SJCRH30 (cell line): ENCODE data around the gene FAM193A. TPM values are rescaled to one million over a fixed set of nuclear protein-coding genes. Genes with fewer than 3 reads are reported as not detected.
"Not testable (repeated sequence)": the region's sequence is repeated elsewhere in the genome, so short reads cannot be mapped to it uniquely, and the experiment has no call there.

ENCODE experiments used
- DNase-seq, 2 experiments: peaks; one replicate each; pipeline ENCODE4 v3.0.0-alpha.2; 2015 to 2020
- H3K27ac ChIP-seq: fragments of 250-450 bp; sonication (Bioruptor Pico); 2 replicates; pipeline ENCODE4 v1.5.1; 2020; ENCODE audit warnings: mild to moderate bottlenecking, moderate library complexity
- H3K27me3 ChIP-seq: fragments of 250-450 bp; sonication (Bioruptor Pico); 2 replicates; pipeline ENCODE4 v1.5.1; 2020; ENCODE audit warnings: mild to moderate bottlenecking, moderate library complexity
- H3K36me3 ChIP-seq: fragments of 250-450 bp; sonication (Bioruptor Pico); 2 replicates; pipeline ENCODE4 v1.5.1; 2020; ENCODE audit warnings: mild to moderate bottlenecking, moderate library complexity
- H3K4me1 ChIP-seq: fragments of 250-450 bp; sonication (Bioruptor Pico); 2 replicates; pipeline ENCODE4 v1.5.1; 2020; ENCODE audit warnings: mild to moderate bottlenecking, moderate library complexity
- H3K4me3 ChIP-seq: fragments of 250-450 bp; sonication (Bioruptor Pico); 2 replicates; pipeline ENCODE4 v1.5.1; 2020; ENCODE audit warnings: mild to moderate bottlenecking, moderate library complexity
- H3K9me3 ChIP-seq: fragments of 250-450 bp; sonication (Bioruptor Pico); replicated peaks from 2 replicates; pipeline ENCODE4 v1.5.1; 2020; ENCODE audit warnings: mild to moderate bottlenecking, moderate library complexity
- total RNA-seq: library from RNA; depleted of rRNA; stranded (reverse); fragments of >200 nt; shearing (Covaris generic); gene quantifications from 2 replicates; pipeline ENCODE4 v1.2.3, GENCODE V29; 2014

The FAM193A gene
- total RNA-seq, 1 experiment from 2014 or later = 20.4 TPM

GRCh38 chr4:2507855-2508254, 28.6 kb upstream of the FAM193A start:
- Histone ChIP-seq H3K27me3 (no peaks in the 10 kb centered on the region), H3K4me1 (no peaks in the 10 kb centered on the region), H3K4me3 (no peak overlapping the region), H3K36me3 (peaks cover 62% of the 10 kb centered on the region), H3K9me3 (no peaks in the 10 kb centered on the region), H3K27ac (no peak overlapping the region)
- DNase-seq = no peak

GRCh38 chr4:2510351-2511259, 25.8 kb upstream of the FAM193A start:
- Histone ChIP-seq H3K9me3 (no peaks in the 10 kb centered on the region), H3K36me3 (peaks cover 69% of the 10 kb centered on the region), H3K4me3 (no peak overlapping the region), H3K27ac (no peak overlapping the region), H3K27me3 (no peaks in the 10 kb centered on the region), H3K4me1 (no peaks in the 10 kb centered on the region)
- DNase-seq = no peak

- no peaks in the 10 kb centered on the region for H3K4me1 ChIP-seq
- no peak overlapping the region for H3K27ac ChIP-seq
- H3K36me3 ChIP-seq = peaks cover 62% of the 10 kb centered on the region
- no peak overlapping the region for H3K4me3 ChIP-seq
- DNase-seq = no peak
- H3K9me3 ChIP-seq = no peaks in the 10 kb centered on the region
- H3K27me3 ChIP-seq = no peaks in the 10 kb centered on the region
Measured at GRCh38 chr4:2511645-2512131, 24.8 kb upstream of the FAM193A start.

GRCh38 chr4:2512396-2513135, 23.9 kb upstream of the FAM193A start:
- H3K4me3 ChIP-seq = no peak overlapping the region
- H3K27me3 ChIP-seq = no peaks in the 10 kb centered on the region
- no peak for DNase-seq
- H3K27ac ChIP-seq = no peak overlapping the region
- peaks cover 61% of the 10 kb centered on the region for H3K36me3 ChIP-seq
- no peaks in the 10 kb centered on the region for H3K4me1 ChIP-seq
- H3K9me3 ChIP-seq = no peaks in the 10 kb centered on the region

GRCh38 chr4:2514193-2514592, 22.3 kb upstream of the FAM193A start:
- H3K27ac ChIP-seq, H3K4me1 ChIP-seq, H3K4me3 ChIP-seq, H3K9me3 ChIP-seq, DNase-seq, H3K27me3 ChIP-seq: not testable (repeated sequence)
- peaks cover 47% of the 10 kb centered on the region for H3K36me3 ChIP-seq

GRCh38 chr4:2514944-2515343, 21.5 kb upstream of the FAM193A start:
- not testable (repeated sequence) for H3K4me3 ChIP-seq, H3K27ac ChIP-seq, H3K4me1 ChIP-seq, DNase-seq, H3K27me3 ChIP-seq, H3K9me3 ChIP-seq
- H3K36me3 ChIP-seq = peaks cover 41% of the 10 kb centered on the region

GRCh38 chr4:2515830-2516550, 20.5 kb upstream of the FAM193A start:
- DNase-seq = no peak
- Histone ChIP-seq H3K27me3 (no peaks in the 10 kb centered on the region), H3K27ac (no peak overlapping the region), H3K9me3 (no peaks in the 10 kb centered on the region), H3K4me1 (no peaks in the 10 kb centered on the region), H3K4me3 (no peak overlapping the region), H3K36me3 (peaks cover 31% of the 10 kb centered on the region)

- no peaks in the 10 kb centered on the region for H3K27me3 ChIP-seq
Measured at GRCh38 chr4:2516635-2517034, 19.8 kb upstream of the FAM193A start.

GRCh38 chr4:2526559-2526958, 9.9 kb upstream of the FAM193A start:
- H3K9me3 ChIP-seq = no peaks in the 10 kb centered on the region
- no peak overlapping the region for H3K4me3 ChIP-seq
- no peak overlapping the region for H3K27ac ChIP-seq
- no peaks in the 10 kb centered on the region for H3K27me3 ChIP-seq
- no peak for DNase-seq
- H3K36me3 ChIP-seq = no peaks in the 10 kb centered on the region
- H3K4me1 ChIP-seq = no peaks in the 10 kb centered on the region

More at GRCh38 chr4:2516635-2517034, 19.8 kb upstream of the FAM193A start:
- Histone ChIP-seq H3K36me3 (peaks cover 30% of the 10 kb centered on the region), H3K4me1 (no peaks in the 10 kb centered on the region), H3K4me3 (no peak overlapping the region), H3K27ac (no peak overlapping the region), H3K9me3 (no peaks in the 10 kb centered on the region)
- no peak for DNase-seq

GRCh38 chr4:2534904-2535375, 1.5 kb upstream of the FAM193A start:
- Histone ChIP-seq H3K9me3 (no peaks in the 10 kb centered on the region), H3K27ac (peak overlapping the region; percentile 78), H3K36me3 (peaks cover 2% of the 10 kb centered on the region; the same call in 1 of the 2 replicates), H3K4me1 (peaks cover 3% of the 10 kb centered on the region), H3K27me3 (no peaks in the 10 kb centered on the region), H3K4me3 (peak overlapping the region; percentile 86)
- DNase-seq = no peak

GRCh38 chr4:2535376-2536192, 863 bp upstream of the FAM193A start:
- peak overlapping the region; percentile 78 for H3K27ac ChIP-seq
- peaks cover 3% of the 10 kb centered on the region for H3K4me1 ChIP-seq
- H3K27me3 ChIP-seq = no peaks in the 10 kb centered on the region
- H3K9me3 ChIP-seq = no peaks in the 10 kb centered on the region
- peaks cover 2% of the 10 kb centered on the region; the same call in 1 of the 2 replicates for H3K36me3 ChIP-seq
- peak; percentile 72 for DNase-seq
- H3K4me3 ChIP-seq = peak overlapping the region; percentile 86

GRCh38 chr4:2537011-2537830, 774 bp downstream of the FAM193A start:
- H3K36me3 ChIP-seq = peaks cover 3% of the 10 kb centered on the region; the same call in 1 of the 2 replicates
- H3K27me3 ChIP-seq = no peaks in the 10 kb centered on the region
- H3K27ac ChIP-seq = peak overlapping the region; percentile 34; the same call in 1 of the 2 replicates
- H3K9me3 ChIP-seq = no peaks in the 10 kb centered on the region
- DNase-seq = peak; percentile 40 to 54
- H3K4me3 ChIP-seq = peak overlapping the region; percentile 97
- H3K4me1 ChIP-seq = peaks cover 3% of the 10 kb centered on the region

- peaks cover 13% of the 10 kb centered on the region for H3K36me3 ChIP-seq
- H3K27me3 ChIP-seq, DNase-seq, H3K9me3 ChIP-seq, H3K4me3 ChIP-seq, H3K4me1 ChIP-seq, H3K27ac ChIP-seq: not testable (repeated sequence)
Measured at GRCh38 chr4:2543580-2544191, 7.2 kb downstream of the FAM193A start.
